GDM1 (cell line): ENCODE data around the gene CACNA1I.

Source experiments
- DNase-seq: peaks from one replicate; lab custom pipeline; 2025; lab: John Stamatoyannopoulos, UW

Gene CACNA1I

DNA sequence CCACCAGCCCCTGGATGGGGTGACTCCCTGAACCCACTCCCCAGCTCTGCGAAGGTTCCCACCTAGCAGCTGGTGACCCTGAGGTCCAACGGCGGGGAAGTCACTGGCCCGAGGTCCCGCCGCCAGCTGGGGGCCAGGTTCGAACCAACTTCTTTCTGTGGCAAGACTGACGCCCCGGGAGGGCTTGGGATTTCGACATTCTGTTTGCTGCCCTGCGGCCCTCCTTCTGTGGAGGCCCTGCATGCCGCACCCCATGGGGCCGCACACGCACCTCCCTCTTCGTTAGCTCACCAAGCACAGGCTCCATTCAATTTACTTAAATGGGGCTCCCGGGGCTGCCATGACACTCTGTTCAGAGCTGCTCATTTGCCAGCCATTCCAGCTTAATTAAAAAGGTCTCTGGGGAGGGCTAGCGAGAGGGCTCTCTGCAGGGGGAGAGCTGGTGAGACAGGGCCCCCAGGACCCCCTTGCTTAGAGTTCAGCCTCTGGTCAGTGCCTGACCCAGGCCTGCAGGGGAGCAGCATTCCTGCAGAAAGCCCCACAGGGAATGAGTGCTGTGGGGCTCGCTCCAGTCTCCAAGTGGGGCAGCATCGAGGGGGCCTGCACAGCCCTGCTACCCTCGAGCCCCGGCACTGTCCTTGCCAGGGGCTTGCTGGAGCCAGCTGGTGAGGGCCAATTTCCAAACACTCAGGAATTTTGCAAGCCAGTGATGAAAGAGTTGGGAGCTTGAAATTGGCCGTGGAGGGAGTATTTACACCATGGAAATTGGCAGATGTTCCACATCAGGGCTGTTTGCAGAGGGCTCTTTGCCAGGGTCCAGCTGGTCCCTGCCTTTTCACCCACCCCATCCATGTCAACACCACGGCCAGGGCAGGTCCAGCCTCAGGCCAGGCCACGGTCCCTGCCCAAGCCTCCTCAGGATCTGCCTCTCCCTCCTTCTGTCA, 80.8 kb downstream of the CACNA1I start:
- DNase-seq = no peak

DNA sequence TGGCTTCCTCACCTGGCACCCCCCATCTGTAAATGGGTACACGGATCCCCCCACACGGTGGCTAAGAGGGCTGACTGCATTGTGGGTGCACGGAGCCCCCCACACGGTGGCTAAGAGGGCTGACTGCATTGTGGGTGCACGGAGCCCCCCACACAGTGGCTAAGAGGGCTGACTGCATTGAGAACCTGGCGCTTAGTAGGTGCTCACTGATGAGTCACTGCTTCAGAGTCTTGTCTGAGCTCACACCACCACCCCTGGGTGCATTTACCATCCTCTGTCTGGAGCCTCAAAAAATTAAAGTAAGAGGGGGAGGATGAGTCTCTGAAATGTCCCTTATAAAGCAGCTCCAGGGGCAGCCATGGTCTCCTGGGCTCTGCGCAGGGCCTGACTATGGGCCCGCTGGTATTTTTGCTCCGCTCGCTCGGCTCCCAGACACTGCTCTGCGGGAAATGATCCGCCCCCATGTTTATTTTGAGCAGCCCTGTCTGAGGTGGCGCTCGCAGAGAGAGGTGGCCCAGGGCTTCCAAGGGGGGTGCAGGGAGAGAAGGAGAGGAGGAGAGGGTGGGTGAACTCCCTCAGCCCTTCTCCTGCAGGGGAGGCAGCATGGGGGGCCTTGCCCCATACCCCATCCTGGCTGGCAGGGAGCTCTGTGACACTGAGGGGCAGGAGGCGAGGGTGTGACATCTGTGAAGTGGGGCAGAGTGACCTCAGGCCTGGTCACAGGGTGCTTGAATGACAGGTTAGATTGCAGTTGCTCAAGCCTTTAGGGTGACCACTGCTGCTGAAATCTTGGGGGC, 82.6 kb downstream of the CACNA1I start:
- no peak for DNase-seq

DNA sequence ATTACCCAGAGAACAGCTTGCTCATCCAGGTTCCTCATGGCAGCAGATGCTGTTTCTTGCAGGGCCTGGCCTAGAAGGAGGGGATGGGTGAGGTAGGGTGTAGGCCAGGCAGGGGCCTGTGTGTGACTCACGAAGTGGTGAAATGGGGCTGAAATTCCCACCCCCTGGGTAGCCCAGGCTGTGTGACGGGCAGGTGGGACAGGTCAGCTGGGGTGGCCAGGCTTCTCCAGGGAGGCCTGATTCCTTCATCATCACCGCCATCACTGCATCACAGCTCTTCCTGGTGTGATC, 83.2 kb downstream of the CACNA1I start:
- no peak for DNase-seq

DNA sequence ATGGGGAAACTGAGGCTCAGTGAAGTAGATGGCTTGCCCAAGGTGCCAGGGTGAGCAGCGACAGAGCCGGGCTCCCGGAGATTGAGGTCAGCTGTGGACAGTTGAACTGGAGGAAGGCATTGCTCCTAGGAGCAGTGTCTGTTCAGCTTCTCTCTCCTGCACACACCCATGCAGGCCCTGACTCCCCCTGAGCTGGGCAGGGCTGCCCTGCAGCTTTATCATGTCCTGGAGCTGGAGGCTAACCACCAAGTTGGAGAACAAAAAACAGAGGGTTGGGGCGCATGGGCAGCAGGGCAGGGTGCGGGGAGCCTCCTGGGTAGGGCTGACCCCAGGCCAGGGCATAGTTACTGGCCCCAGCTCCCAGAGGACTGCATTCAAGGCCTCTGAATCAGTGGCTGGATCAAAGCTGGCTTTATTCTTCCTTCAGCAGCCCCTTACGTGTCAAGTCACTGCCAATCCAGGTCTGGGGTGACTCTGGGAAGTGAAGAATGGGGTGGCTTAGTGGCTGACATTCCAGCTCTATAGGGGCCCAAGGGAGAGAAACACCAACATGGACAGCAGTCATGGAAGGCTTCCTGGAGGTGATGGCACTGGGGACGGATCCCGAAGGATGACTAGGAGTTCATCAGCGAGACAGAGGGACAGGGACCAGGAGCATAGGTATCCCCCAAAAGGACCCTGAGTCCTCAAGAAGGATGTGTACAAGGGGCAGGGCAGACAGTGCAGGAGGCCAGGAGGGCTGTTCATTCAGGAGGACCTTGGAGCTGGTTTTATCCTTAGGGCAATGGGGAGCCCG, 83.8 kb downstream of the CACNA1I start:
- no peak for DNase-seq

DNA sequence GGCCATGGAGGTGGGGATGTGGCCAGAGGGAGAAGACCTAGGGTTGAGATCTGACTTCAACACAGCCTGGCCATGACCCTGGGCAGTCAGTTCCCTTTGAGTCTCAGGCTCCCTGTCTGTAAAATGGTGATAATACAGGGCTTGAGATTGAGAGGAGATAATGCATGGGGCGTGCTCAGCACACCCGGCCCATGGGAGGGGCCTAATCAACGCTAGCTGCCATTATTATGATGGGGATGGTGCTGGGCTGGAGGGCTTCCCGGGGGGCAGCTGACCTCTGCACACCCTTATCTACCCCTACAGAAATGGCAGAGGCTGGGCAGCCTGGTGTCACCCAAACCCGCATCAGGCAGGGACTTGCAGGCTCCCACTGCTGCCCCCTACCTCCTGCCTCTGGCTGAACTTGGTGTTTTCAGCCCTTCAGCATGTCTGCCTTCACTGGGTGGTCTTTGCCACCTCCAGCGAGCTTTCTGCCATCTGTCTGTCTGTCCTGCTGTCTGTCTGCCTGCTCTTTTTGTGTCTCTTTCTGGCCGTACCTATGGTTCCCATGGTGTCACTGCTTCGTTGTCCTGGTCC, 84.5 kb downstream of the CACNA1I start:
- DNase-seq = no peak

DNA sequence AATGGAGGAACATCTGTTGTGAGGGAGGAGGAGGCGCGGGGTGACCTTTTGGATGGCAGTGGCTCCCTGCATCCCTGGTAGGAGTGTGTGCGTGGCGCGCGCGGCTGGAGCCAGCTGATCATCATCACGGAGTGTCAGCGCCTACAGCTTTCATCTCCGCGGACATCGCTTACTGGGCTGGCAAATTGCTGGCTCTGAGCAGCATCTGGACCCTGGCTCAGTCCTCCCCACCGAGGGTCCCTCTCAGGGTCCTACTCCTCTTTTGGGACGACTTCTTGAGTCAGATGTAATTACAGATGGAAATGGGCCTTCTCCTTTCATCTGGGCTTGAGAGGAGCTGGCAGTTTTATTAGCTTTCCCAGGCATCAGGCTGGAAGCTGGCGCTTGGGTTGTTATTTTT, 85.3 kb downstream of the CACNA1I start:
- DNase-seq = no peak

DNA sequence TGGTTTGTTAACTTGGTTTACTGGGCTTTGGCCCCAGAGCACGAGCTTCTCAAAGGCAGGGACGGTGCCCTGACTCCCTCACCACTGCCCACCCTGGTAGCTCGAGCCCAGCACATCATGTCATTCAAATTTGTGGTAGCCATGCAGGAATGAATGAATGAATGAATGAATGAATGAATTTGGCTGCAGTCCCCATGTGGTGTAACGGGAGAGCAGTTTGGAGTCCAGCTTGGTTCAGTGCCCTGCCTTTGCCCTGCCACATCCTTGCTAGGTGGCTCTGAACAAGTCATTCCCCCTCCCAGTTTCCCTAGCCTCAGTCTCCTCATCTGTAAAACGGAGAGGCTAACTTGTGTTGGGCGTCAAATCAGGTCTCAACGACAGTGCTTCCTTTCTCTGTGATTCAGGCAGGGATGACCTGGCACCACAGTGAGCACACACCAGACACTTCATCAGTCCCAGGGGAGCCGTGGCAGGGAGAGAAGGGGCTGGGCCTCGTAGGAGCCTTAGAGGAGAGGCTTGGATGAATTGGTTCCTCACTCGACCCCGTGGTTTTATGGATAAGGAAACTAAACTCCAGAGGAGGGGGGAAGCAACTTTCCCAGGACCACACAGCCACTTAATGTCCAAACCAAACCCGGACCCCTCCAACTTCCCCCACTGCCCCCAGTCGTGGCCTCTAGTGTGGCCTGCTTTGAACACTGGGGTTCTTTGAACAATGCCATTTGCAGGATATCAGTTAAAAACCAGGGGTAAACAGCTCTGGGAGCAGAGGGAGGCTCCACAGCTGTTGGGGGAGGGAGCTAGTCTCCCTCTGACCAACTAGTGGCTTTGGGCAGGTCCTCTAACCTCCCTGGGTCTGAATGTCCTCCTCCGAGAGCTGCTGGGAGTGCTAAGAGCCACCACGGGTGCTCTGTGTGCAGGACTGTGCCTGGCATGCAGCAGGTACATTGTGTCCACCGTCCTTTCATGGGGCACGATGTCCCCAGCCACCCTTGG, 86.2 kb downstream of the CACNA1I start:
- DNase-seq = no peak

DNA sequence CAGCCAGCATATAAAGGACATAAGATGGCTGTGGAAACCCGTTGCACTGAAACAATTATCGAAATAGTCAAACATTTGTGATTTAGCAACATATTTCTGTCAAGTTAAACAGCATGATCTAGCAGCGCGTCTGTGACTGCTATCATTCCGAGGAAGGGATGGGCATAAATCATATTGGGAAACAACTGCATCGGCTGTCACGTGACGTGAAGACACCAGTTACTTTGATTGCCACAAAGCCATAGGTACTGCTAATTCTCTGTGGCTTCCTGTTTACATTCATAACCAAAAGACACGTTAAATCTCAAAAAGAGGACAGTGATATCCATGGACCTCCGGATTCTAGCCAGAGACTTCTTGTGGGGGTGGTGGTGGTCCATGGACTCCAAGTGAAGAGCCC, 87.8 kb downstream of the CACNA1I start:
- no peak for DNase-seq

DNA sequence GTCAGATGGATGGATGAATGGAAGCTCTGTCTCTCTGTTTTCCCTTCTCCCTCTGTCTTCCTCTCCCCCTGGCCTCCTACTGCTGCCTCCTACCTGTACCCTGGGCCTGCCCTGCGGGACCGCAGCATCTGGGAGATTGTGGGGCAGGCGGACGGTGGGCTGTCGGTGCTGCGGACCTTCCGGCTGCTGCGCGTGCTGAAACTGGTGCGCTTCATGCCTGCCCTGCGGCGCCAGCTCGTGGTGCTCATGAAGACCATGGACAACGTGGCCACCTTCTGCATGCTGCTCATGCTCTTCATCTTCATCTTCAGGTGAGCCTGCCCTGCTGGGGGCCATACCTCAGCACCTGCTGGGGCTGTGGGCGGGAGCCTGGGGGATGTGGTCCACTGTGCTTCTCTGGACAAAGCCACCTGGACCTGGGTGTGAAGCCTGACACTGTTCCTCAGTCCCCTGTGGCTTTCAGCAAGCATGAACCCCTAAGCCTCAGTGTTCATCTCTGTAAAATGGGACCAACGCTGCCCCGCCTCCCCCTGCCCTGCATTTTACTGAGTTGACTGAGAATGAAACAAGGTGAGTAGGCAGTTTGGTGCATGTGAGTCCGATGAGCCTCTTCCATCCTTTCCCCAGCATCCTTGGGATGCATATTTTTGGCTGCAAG, 88.4 kb downstream of the CACNA1I start:
- DNase-seq = no peak

DNA sequence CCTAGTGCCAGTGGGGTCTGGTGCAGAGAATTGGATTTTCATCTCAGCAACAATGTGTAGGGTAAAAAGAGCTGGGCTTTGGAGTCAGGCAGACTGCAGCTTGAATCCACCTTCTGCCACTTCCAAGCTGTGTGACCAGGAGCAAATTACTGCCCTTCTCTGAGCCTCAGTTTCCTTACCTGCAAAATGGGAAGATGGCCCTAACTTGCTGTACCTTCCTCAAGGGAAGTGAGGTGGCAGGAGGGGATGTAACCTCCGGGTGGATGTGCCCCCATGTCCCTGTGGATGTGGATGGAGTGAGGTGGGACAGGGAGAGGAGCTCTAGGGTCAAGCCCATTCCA, 90.9 kb downstream of the CACNA1I start:
- no peak for DNase-seq

DNA sequence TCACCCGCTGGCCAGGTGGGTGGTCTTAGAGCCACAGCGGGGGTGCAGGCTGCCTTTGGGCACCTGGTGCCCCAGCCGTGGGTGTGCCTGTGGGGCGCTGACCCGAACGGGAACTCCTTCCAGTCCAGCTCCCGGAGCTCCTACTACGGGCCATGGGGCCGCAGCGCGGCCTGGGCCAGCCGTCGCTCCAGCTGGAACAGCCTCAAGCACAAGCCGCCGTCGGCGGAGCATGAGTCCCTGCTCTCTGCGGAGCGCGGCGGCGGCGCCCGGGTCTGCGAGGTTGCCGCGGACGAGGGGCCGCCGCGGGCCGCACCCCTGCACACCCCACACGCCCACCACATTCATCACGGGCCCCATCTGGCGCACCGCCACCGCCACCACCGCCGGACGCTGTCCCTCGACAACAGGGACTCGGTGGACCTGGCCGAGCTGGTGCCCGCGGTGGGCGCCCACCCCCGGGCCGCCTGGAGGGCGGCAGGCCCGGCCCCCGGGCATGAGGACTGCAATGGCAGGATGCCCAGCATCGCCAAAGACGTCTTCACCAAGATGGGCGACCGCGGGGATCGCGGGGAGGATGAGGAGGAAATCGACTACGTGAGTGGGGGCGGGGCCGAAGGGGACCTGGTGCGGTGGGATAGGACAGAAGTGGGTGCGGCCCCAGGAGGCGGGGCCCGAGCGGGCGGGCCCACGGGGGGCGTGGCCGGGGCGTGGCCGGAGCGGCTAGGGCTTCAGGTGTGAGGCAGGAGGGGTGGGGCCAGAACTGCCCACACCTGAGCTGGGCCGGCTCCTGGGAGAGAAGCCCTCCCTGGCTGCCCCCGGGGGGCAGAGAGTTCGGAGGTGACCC, 91.5 kb downstream of the CACNA1I start:
- DNase-seq = no peak

DNA sequence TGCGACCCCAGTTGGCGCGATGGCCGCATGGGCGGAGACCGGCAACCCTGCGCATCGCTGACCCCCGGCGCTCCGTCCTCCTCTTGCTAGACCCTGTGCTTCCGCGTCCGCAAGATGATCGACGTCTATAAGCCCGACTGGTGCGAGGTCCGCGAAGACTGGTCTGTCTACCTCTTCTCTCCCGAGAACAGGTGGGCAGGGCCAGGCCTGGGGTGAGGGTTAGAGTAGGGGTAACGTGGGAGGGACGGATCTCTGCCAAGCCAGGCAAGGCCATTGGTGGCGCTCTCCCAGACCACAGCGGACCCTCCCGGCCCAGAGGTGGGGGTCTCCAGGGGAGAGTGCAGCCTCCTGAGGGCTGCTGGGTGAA, 92.1 kb downstream of the CACNA1I start:
- DNase-seq = no peak

DNA sequence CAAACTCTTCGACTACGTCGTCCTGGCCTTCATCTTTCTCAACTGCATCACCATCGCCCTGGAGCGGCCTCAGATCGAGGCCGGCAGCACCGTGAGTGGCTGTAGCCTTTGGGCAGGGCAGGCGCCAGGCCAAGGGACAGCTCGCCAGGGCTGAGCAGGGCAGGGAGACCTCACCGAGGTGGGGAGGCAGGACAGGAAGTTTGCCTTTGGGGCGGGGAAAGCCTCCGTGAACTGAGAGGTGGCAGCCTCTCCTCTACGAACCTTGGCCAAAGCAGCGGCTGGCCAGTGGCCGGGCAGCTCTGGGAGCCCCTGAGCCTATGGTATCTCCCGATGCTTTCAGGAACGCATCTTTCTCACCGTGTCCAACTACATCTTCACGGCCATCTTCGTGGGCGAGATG, 93.2 kb downstream of the CACNA1I start:
- no peak for DNase-seq

DNA sequence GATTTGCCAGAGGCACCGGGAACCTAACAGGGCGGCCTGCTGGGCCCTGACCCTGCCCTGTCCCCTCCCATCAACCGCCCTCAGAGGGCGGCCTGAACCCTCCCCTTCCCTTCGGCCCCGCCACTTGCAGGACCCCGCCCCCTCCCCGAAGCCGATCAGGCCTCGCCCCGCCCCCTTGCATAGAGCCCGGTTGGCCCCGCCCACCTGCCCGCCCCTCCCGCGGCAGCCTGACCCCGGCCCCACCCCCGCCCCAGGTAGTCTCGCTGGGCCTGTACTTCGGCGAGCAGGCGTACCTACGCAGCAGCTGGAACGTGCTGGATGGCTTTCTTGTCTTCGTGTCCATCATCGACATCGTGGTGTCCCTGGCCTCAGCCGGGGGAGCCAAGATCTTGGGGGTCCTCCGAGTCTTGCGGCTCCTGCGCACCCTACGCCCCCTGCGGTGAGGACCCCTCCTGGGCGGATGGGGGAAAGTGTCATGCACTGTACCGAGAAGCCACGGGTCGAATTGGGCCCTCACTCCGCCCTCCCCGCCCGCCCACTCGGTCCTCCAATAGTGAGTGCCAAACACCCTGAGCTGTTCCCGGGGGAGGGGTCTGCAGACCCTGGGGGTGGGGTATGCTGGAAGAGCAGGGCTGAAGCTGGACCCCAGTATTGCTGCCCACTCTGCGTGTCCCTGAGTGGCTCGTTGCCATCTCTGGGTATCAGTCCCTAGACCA, 94.1 kb downstream of the CACNA1I start:
- no peak for DNase-seq

DNA sequence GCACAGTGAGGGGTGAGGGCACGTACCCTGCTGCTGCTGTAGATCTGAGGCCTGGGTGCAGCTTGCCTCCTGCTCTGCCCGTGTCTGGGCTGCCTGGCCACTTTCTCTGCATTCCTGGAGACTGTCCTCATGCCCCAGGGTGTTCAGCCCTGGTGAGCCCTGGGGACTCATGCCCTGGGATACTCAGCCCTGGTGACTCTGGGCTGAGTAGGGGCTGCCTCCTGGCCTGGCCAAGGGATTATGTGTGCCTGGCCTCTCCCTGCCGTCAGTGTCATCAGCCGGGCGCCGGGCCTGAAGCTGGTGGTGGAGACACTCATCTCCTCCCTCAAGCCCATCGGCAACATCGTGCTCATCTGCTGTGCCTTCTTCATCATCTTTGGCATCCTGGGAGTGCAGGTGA, 94.7 kb downstream of the CACNA1I start:
- no peak for DNase-seq

DNA sequence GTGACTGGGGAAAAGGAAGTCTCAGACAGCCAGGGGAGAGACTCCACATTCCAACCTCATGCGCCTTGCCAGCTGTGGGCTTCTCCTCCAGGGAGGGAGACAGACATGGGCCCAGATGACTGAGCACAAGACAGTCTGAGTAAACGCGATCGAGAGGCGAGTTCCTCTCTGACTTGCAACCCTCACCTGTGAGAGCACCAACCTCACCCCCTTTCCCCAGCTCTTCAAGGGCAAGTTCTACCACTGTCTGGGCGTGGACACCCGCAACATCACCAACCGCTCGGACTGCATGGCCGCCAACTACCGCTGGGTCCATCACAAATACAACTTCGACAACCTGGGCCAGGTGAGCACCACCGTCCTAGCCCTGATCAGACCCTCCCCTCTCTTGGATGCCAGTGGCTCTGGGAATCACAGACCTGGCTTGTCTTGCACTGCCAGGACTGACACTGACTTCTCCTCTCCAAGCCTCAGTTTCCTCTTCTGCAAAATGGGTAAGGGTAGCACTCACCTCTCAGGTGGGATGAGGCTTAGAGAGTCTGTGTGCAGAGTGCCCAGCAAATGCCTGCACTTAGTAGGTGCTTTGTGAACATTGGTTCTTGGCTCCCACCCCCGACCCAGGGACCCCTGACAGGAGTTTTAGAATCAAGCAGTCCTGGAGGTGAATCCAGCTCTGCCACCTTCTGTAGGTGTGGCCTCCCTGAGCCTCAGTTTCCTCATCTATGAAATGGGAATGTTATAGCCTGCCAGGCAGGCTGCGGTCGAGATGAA, 95.3 kb downstream of the CACNA1I start:
- DNase-seq = no peak

DNA sequence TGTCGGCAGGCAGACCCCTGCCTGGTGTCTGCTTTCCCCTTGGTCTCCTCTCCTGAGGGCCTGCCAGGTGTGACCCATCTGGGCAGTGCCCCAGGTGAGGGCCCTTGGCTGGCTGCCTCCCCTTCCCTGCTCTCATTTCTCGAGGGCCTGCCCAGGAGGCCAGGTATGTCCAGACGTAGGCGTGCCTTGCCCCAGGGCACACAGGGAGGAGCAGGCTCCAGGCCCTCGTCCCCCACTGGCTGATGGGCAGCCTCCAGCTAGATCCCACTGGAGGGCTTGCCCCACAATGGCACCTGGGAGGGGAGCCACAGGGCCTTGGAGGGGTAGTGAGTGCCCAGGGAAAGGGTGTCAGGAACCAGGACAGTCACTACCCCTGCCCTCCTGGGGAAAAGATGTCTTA, 95.9 kb downstream of the CACNA1I start:
- DNase-seq = no peak

DNA sequence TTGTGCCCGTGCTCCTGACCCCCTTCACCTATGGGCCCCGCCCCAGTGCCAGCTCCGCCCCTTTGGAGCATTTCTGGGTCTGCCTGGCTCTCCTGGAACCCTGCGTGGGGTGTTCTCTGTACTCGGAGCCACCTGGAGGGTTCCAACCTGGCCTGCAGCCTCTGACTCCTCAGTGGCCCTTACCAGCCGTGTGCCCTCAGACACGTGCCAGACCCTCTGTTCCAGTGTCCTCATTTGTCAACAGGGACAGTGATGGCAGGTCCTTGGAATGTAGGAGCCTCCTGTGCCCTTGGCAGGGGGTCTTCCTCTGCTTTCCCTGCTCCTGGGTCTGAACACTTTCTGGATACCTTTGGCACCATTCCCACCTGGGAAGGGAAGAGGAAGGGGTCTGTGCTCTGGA, 96.4 kb downstream of the CACNA1I start:
- no peak for DNase-seq
